Activated CD8-positive, alpha-beta memory T cell treated with anti-CD3 and anti-CD28 coated beads, Interleukin-2, amount 50 U/mL, for 48 hours (primary cell): ENCODE measurements around the gene MYRIP.
"Not testable (repeated sequence)": the region's sequence is repeated elsewhere in the genome, so short reads cannot be mapped to it uniquely, and the experiment has no call there.

Experiments used
- DNase-seq: peaks from one replicate; pipeline ENCODE4 v3.0.0-alpha.2; 2020

MYRIP gene

DNA sequence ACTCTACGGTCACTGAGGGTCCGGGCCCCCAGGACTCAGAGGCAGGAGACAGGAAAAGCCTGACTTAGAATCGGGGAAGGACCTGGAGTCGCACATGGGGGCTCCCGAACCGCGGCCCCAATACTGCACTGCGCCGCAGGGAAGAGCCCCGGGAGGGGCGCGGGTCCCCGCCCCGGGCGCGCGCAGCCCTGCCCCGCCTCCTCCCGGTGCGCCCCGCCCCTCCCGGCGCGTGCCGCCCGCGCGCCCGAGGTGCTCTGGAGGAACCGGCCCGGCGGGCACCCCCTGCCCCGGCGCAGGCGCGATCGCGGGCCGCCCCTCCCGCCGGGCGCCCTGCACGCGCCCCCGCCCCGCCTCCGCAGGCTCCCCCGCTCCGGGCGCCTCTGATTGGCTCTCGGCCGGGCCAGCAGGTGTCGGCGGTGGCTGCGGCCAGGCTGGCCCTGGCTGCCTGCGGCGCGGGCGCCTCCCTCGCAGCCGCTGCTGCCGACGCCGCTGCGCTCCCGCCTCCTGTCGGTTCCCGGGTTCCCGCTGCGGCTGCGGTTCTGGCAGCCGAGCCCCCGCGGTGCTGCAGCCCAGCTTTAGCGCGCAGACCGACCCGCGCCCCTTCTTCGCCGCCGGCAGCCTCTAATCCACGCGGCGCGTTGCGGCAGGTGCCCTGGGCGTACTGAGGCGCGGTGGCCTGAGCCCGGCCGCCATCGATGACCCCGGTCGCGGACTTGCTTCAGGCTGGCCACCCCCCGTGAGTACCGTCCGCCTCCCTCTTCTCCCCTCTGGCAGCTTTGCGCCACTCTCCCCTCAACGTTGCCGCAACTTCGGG, at the start of gene MYRIP:
MYRIP (plus strand) TSS at position 429 of the 814 bp plus-strand sequence. CDS start 91,208 bp downstream, outside the sequence.
- no peak for DNase-seq

DNA sequence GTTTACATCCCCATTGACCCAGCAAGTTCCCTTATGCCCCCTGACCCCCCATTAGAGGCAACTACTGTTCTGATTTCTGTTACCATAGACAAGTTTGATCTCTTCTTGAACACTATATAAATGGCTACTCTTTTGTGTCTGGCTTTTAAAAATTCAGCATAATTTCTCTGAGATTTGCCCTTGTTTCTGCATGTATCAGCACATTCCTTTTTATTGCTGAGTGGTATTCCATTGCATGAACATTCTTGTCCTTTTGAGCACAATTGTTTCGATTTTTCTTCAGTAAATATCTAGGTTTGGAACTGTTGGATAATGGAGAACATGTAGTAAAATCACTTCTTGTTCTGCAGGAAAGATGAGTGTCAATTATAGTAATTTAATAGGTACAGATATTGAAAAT, 49.1 kb upstream of the MYRIP start:
- no peak for DNase-seq

GRCh38 chr3:39762537-39763070, 46.8 kb upstream of the MYRIP start:
- no peak for DNase-seq

GRCh38 chr3:39763390-39763789, 46.0 kb upstream of the MYRIP start:
- no peak for DNase-seq

- DNase-seq, result no peak
Observed at GRCh38 chr3:39765575-39765974, 43.8 kb upstream of the MYRIP start.

- no peak for DNase-seq
Observed at GRCh38 chr3:39766433-39766832, 43.0 kb upstream of the MYRIP start.

- DNase-seq, result not testable (repeated sequence)
Observed at GRCh38 chr3:39766909-39767308, 42.5 kb upstream of the MYRIP start.

DNA sequence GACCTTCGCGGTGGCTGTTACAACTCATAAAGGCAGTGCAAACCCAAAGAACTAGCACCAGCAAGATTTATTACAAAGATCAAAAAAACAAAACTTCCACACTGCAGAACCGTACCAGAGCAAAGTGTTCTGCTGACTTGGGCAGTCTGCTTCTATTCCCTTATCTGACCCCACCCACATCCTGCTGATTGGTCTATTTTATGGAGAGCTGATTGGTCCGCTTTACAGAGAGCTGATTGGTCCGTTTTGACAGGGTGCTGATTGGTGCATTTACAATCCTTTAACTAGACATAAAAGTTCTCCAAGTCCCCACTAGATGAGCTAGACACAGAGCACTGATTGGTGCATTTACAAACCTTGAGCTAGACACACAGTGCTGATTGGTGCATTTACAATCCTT, 31.2 kb upstream of the MYRIP start:
- not testable (repeated sequence) for DNase-seq

- DNase-seq, result no peak
Observed at GRCh38 chr3:39779511-39780230, 29.7 kb upstream of the MYRIP start.

- no peak for DNase-seq
Observed at GRCh38 chr3:39780352-39780751, 29.1 kb upstream of the MYRIP start.

GRCh38 chr3:39781025-39781424, 28.4 kb upstream of the MYRIP start:
- no peak for DNase-seq

GRCh38 chr3:39781632-39782031, 27.8 kb upstream of the MYRIP start:
- DNase-seq, result no peak

GRCh38 chr3:39783680-39784079, 25.7 kb upstream of the MYRIP start:
- no peak for DNase-seq

DNA sequence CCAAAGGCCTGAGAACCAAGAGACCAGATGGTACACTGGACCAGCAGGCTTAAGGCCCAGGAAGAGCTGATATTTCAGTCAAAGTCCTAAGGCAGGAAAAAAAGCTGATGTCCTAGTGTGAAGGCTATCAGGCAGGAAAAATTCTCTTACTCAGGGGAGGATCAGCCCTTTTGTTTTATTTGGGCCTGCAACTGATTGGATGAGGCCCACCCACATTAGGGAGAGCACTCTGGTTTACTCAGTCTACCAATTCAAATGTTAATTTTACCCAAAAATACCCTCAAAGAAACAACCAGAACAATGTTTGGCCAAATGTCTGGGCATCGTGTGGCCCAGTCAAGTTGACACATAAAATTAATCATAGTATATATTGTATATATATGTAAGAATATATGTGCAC, 24.5 kb upstream of the MYRIP start:
- DNase-seq, result no peak

- no peak for DNase-seq
Observed at GRCh38 chr3:39788128-39788883, 21.1 kb upstream of the MYRIP start.

- DNase-seq, result no peak
Observed at GRCh38 chr3:39791603-39792002, 17.8 kb upstream of the MYRIP start.

DNA sequence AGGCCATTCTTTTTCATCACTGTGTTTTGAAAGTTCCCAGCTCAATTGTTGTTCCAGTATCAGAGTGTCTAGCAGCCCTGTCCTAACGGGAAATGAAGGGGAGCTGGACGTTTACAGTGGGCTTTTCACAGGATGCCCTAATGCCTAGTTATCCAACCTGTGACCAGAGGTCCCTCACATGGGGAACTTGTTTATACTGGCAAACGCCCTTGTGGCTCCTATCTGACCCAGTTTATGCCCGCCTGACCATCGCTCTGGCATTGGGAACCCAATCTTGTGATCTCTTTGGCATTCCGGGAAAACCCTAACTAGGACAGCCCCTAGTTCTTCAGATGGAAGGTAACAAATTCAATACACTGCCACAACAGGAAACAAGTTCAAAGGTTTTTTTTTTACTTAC, 14.5 kb upstream of the MYRIP start:
- DNase-seq, result no peak

DNA sequence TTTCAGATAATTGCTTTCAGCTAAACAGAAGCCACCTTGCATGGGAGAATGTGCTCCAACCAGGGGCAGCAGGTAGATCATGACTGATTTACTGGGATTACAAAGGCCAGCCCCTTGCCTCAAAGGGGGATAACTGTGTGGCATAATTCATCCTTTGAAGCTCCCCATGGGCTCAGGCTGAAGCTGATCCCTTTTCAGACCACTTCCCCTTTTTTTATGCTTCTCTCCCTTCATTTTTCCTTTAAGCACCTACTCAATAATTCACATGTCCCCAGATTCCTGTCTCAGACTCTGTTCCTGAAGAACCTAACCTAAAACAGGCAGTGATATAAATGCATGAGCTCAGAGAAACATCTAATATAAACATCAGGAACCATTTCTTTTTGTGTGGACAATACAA, 8.2 kb upstream of the MYRIP start:
- DNase-seq, result no peak

- not testable (repeated sequence) for DNase-seq
Observed at GRCh38 chr3:39802486-39802885, 6.9 kb upstream of the MYRIP start.

GRCh38 chr3:39803956-39804355, 5.5 kb upstream of the MYRIP start:
- DNase-seq, result no peak

GRCh38 chr3:39804951-39805350, 4.5 kb upstream of the MYRIP start:
- no peak for DNase-seq

DNA sequence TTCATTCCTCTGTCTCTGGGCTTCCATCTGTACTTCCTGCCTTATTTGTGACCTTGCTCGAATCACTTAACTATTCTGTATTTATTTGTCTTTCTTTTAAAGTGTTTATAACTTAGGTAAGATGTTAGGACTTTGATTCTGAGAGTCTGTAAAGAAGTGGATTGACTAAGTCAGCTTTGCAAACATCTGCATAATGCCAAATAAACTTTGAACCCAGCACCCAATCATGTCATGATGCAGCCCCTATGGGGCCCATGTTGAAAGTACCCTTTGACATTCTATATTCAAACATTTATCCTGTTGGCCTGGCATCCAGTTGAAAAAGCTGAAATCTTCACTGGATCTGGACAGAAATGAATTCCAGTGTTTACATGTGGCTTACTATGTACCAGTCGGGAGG, 3.8 kb upstream of the MYRIP start:
- no peak for DNase-seq

GRCh38 chr3:39806820-39807219, 2.6 kb upstream of the MYRIP start:
- DNase-seq, result no peak
